Endothelial cell of umbilical vein (primary cell): ENCODE data around the gene ARID1B. TPM values are rescaled to one million over a fixed set of nuclear protein-coding genes. Genes with fewer than 3 reads are reported as not detected.

Source experiments
- BruUV-seq: library from RNA; stranded (reverse); fragments of 400-500 nt; replicated peaks from 2 replicates; lab custom pipeline; 2021; lab: Mats Ljungman, UMichigan
- CTCF ChIA-PET: fragments of 300-600, 350-600 bp; sonication (Branson Sonifier 250); formaldehyde crosslinking; loops from one replicate; lab custom pipeline; 2021; ENCODE audit warnings: antibody characterized with exemption, inconsistent platforms; lab: Charles Lee
- POLR2A ChIA-PET: fragments of 300-600, 350-600 bp; sonication (Branson Sonifier 250); formaldehyde crosslinking; loops from one replicate; lab custom pipeline; 2021; ENCODE audit warnings: antibody characterized with exemption, inconsistent platforms; lab: Charles Lee
- DNase-seq: peaks from one replicate; pipeline ENCODE4 v3.0.0-alpha.2; 2011; ENCODE audit warnings: low read depth, low spot score
- FAIRE-seq: peaks from 2 replicates; lab custom pipeline; 2011; peaks lifted over from hg19 to GRCh38; lab: Jason Lieb, UNC
- H2AFZ ChIP-seq: 2 replicates; pipeline ENCODE4 v1.6.0; 2012; ENCODE audit warnings: low read depth, low read length, control low read depth, inconsistent platforms
- H3K27ac ChIP-seq: 2 replicates; pipeline ENCODE4 v1.5.1; 2011; ENCODE audit warnings: low read depth, mild to moderate bottlenecking, control low read depth, low read length, moderate library complexity; ENCODE audit not compliant: insufficient read depth
- H3K27me3 ChIP-seq, 2 experiments: 2 replicates each; pipeline versions ENCODE4 v1.6.0 to v1.6.1; 2011; ENCODE audit warnings: low read length in 2 of 2, mixed read lengths in 1 of 2; ENCODE audit not compliant: control insufficient read depth in 2 of 2, insufficient read depth in 2 of 2
- H3K36me3 ChIP-seq, 2 experiments: 2 replicates in 1 of 2; 3 replicates in 1 of 2; pipeline ENCODE4 v1.5.1; 2011; ENCODE audit warnings: low read length in 2 of 2, mild to moderate bottlenecking in 1 of 2, moderate library complexity in 1 of 2; ENCODE audit not compliant: control insufficient read depth in 2 of 2, insufficient read depth in 2 of 2; ENCODE audit errors: extremely low read depth in 1 of 2
- H3K4me1 ChIP-seq: 3 replicates; pipeline ENCODE4 v1.5.1; 2011; ENCODE audit warnings: mild to moderate bottlenecking, low read length; ENCODE audit not compliant: control insufficient read depth, insufficient read depth; ENCODE audit errors: extremely low read depth
- H3K4me2 ChIP-seq: 2 replicates; pipeline ENCODE4 v1.6.1; 2011; ENCODE audit warnings: low read length, control low read depth, mixed read lengths; ENCODE audit not compliant: insufficient read depth
- H3K4me3 ChIP-seq, 3 experiments: fragments of 200-600 bp in 1 of 3; sonication (generic), shearing (Covaris generic) in 1 of 3; replicated peaks in 1 of 3; 2 replicates each; pipeline ENCODE4 v1.5.1; 2011 to 2016; ENCODE audit warnings: control low read depth in 3 of 3, low read length in 3 of 3, mild to moderate bottlenecking in 2 of 3, inconsistent platforms in 1 of 3, low read depth in 1 of 3, moderate library complexity in 1 of 3; ENCODE audit not compliant: insufficient read depth in 1 of 3
- H3K79me2 ChIP-seq: 2 replicates; pipeline ENCODE4 v1.6.0; 2012; ENCODE audit warnings: low read length, inconsistent platforms; ENCODE audit not compliant: control insufficient read depth, insufficient read depth
- H3K9ac ChIP-seq: replicated peaks from 2 replicates; pipeline ENCODE3; 2011; ENCODE audit warnings: low read length, control low read depth; ENCODE audit not compliant: insufficient read depth; ENCODE audit errors: extremely low read depth
- H3K9me1 ChIP-seq: replicated peaks from 3 replicates; pipeline ENCODE4 v1.6.0; 2011; ENCODE audit warnings: mild to moderate bottlenecking, low read length; ENCODE audit not compliant: control insufficient read depth, insufficient read depth; ENCODE audit errors: extremely low read depth
- H3K9me3 ChIP-seq: replicated peaks from 2 replicates; pipeline ENCODE4 v1.5.1; 2012; ENCODE audit warnings: low read length, inconsistent platforms; ENCODE audit not compliant: control insufficient read depth, insufficient read depth
- H4K20me1 ChIP-seq: replicated peaks from 2 replicates; pipeline ENCODE3; 2011; ENCODE audit warnings: mild to moderate bottlenecking, low read length; ENCODE audit not compliant: control insufficient read depth, insufficient read depth; ENCODE audit errors: extremely low read depth
- CTCF ChIP-seq, 2 donors: IDR thresholded peaks; 1 replicate in 1 of 2; 2 replicates in 1 of 2; pipeline ENCODE4 v1.5.1; 2011; ENCODE audit warnings: low read length in 2 of 2, mild to moderate bottlenecking in 2 of 2, moderate library complexity in 2 of 2, control low read depth in 1 of 2, inconsistent platforms in 1 of 2, low read depth in 1 of 2; ENCODE audit not compliant: insufficient read depth in 1 of 2; ENCODE audit errors: extremely low read depth in 1 of 2
- EZH2 ChIP-seq: IDR thresholded peaks from 2 replicates; pipeline ENCODE4 v1.6.1; 2012; ENCODE audit warnings: borderline replicate concordance, low read depth, mild to moderate bottlenecking, moderate library complexity, low read length, inconsistent platforms; ENCODE audit not compliant: severe bottlenecking
- FOS ChIP-seq: IDR thresholded peaks from 2 replicates; pipeline ENCODE4 v1.6.1; 2011; ENCODE audit warnings: mild to moderate bottlenecking, low read length, moderate library complexity, borderline replicate concordance; ENCODE audit not compliant: insufficient read depth
- GATA2 ChIP-seq: IDR thresholded peaks from 2 replicates; pipeline ENCODE4 v1.7.0; 2011; ENCODE audit warnings: low read depth, mild to moderate bottlenecking, moderate library complexity, mixed read lengths, low read length; ENCODE audit not compliant: insufficient read length, insufficient read depth
- JUN ChIP-seq: IDR thresholded peaks from 2 replicates; pipeline ENCODE4 v1.6.1; 2011; ENCODE audit warnings: borderline replicate concordance, low read depth; ENCODE audit not compliant: insufficient read length, insufficient read depth
- MAX ChIP-seq: IDR thresholded peaks from 2 replicates; pipeline ENCODE4 v1.6.1; 2011; ENCODE audit not compliant: insufficient read depth, insufficient read length
- MYC ChIP-seq: IDR thresholded peaks from one replicate; pipeline ENCODE4 v1.6.1; 2011; ENCODE audit warnings: mild to moderate bottlenecking, low read depth, low read length
- POLR2A ChIP-seq: IDR thresholded peaks from 2 replicates; pipeline ENCODE4 v1.6.1; 2012; ENCODE audit warnings: low read depth, mild to moderate bottlenecking, control low read depth, low read length
- POLR2AphosphoS5 ChIP-seq: IDR thresholded peaks from 2 replicates; pipeline ENCODE4 v1.6.1; 2012; ENCODE audit warnings: low read depth, mild to moderate bottlenecking, control low read depth, low read length, moderate library complexity; ENCODE audit not compliant: insufficient read depth
- dilution Hi-C: fragments of 300-500 bp; cut with MboI; formaldehyde crosslinking; loops from one replicate; pipeline ENCODE4 v1.15.0; 2019; ENCODE audit warnings: low sequenced_read_pairs; ENCODE audit not compliant: extremely low pct_ligation_motif_present
- intact Hi-C: fragments of 100-400 bp; cut with micrococcal nuclease; formaldehyde crosslinking; loops from one replicate; pipeline ENCODE4 v1.10.0; 2022
- polyA plus RNA-seq, 4 experiments: library from polyadenylated mRNA; depleted of rRNA in 3 of 4; stranded (reverse) in 3 of 4; unstranded in 1 of 4; fragments of >200 nt; gene quantifications; 2 replicates each; pipeline versions ENCODE4 v1.2.1 to v1.2.3, GENCODE V29; 2011 to 2012; ENCODE audit warnings: missing spikeins in 1 of 4
- total RNA-seq: library from RNA; stranded (reverse); gene quantifications from 2 replicates; pipeline ENCODE4 v1.2.3, GENCODE V29; 2021

Gene ARID1B
- total and polyA plus RNA-seq, 2 donors (not counting 3 experiments of a cell fraction or from before 2014, with no cell fraction given) = 21.8 to 89.5 TPM

- ChIA-PET POLR2A (no interaction called here), CTCF (interaction anchor here (0.9 kb wide), 1 partner anchor 63 kb away, joined by 3 read pairs; no protein-coding TSS in a partner anchor)
- intact Hi-C loops = no loop called here
- Histone ChIP-seq H3K9ac (no peak overlapping the region), H3K9me1 (no peaks in the 10 kb centered on the region), H3K27ac (no peak overlapping the region), H3K4me1 (no peaks in the 10 kb centered on the region), H3K79me2 (no peaks in the 10 kb centered on the region), H3K4me3 (no peak overlapping the region), H2AFZ (no peak overlapping the region), H4K20me1 (no peaks in the 10 kb centered on the region), H3K4me2 (no peak overlapping the region), H3K9me3 (no peaks in the 10 kb centered on the region), H3K27me3 (no peaks in the 10 kb centered on the region), H3K36me3 (peaks cover 5 to 22% of the 10 kb centered on the region in 2 experiments)
- no peak for DNase-seq
- no peak for TF ChIP-seq POLR2A
- TF ChIP-seq MAX = no peak
- TF ChIP-seq EZH2 = no peak
- no peak for TF ChIP-seq FOS
- no peak for TF ChIP-seq JUN
- no peak for TF ChIP-seq GATA2
- no peak for TF ChIP-seq POLR2AphosphoS5
- no peak for TF ChIP-seq CTCF (IDR thresholded peaks at IDR 0.05; ENCODE audit: extremely low read depth in 1 of 2, insufficient read depth in 1 of 2, low read depth in 1 of 2, low read length in 2 of 2)
- TF ChIP-seq MYC = no peak
- no peak for FAIRE-seq
- BruUV-seq = no TSS peak
- dilution Hi-C loops = no loop called here
Measured at GRCh38 chr6:157206359-157206815, 429.2 kb downstream of the ARID1B start.
